NCI-H526 treated with DMSO at 0.1 percent for 48 hours (cell line): ENCODE results near the gene NINL.
A peak's percentile ranks its signal among the peaks of the same experiment; 100 is the strongest.
"Not testable (repeated sequence)": the region's sequence is repeated elsewhere in the genome, so short reads cannot be mapped to it uniquely, and the experiment has no call there.

ENCODE experiments used
- DNase-seq: peaks from one replicate; lab custom pipeline; 2025; lab: John Stamatoyannopoulos, UW

NINL gene

GRCh38 chr20:25584905-25585704, at the start of gene NINL:
TSS of gene NINL (minus strand) at chr20:25585531. CDS start at chr20:25526587, 58,944 bp downstream.
- DNase-seq, result peak; percentile 54

- no peak for DNase-seq
Observed at GRCh38 chr20:25632940-25633790, 47.8 kb upstream of the NINL start.

DNA sequence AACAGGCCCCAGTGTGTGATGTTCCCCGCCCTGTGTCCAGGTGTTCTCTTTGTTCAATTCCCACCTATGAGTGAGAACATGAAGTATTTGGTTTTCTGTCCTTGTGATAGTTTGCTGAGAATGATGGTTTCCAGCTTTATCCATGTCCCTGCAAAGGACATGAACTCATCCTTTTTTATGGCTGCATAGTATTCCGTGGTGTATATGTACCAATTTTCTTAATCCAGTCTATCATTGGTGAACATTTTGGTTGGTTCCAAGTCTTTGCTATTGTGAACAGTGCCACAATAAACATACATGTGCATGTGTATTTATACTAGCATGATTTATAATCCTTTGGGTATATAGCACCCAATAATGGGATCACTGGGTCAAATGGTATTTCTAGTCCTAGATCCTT, 45.3 kb upstream of the NINL start:
- DNase-seq, result not testable (repeated sequence)

- DNase-seq, result no peak
Observed at GRCh38 chr20:25629816-25630499, 44.6 kb upstream of the NINL start.

DNA sequence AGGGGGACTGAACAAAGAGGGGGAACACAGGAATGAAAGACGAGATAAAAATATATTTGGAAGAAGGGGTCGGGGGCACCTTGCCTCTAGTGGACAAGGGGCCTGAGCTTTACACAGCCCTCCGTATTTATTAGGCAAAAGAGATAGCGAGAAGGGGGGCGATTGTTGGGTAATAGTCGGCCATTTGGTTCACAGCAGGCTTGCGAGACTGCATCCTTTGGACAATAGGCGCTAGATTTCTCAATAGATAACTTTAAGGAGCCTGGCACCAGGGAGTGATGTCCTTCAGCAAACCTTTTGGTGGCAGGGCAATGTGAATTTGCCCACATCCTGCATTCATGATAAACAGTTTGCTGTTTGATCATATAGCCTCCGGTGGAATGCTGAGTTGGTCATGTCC, 41.4 kb upstream of the NINL start:
- DNase-seq, result no peak

GRCh38 chr20:25624500-25624939, 39.2 kb upstream of the NINL start:
- no peak for DNase-seq

DNA sequence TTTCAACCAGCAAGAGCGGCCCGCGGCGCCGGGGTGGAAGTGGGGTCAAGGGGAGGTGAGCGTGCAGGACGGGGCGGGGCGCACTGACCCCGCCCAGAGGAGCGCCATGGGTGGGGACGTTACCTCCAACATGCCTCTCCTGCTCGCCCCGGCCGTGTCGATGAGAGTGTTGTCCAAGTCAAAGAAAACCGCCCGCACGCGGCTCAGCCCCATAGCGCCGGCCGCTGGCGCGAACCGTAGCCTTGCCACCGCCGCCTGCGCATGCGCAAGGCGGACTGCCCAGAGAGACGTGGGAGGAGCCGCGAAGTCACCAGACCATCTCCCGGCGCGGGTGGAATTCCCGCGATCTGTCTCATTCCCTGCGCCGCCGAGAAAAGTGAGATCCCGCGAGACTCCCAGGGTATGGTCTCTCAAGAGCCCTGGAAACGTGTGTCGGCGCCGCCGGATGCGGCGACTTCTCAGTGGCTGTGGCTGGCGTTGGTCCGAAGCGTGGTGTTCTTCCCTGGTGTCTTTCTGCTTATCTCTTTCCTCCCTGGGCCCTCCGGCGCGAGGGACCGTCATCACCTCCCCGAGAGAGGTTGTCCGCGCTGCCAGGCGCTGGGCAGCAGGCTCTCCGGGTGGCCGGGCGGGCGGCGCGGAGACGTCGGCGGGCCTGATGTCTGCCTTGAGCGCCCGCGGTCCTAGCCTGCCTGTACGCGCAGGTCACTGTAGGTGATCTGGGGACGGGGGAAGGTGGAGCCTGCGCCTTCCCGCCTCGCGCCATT, 38.6 kb upstream of the NINL start, which contains the start of gene NANP:
NANP (minus strand) TSS at position 279 of the 764 bp plus-strand sequence; CDS start at position 213, 66 bp downstream.
- peak; percentile 97 for DNase-seq

- peak; percentile 50 for DNase-seq
Observed at GRCh38 chr20:25623225-25623735, 37.9 kb upstream of the NINL start.

GRCh38 chr20:25622450-25623224, 37.3 kb upstream of the NINL start:
- no peak for DNase-seq

- no peak for DNase-seq
Observed at GRCh38 chr20:25622049-25622448, 36.7 kb upstream of the NINL start.

DNA sequence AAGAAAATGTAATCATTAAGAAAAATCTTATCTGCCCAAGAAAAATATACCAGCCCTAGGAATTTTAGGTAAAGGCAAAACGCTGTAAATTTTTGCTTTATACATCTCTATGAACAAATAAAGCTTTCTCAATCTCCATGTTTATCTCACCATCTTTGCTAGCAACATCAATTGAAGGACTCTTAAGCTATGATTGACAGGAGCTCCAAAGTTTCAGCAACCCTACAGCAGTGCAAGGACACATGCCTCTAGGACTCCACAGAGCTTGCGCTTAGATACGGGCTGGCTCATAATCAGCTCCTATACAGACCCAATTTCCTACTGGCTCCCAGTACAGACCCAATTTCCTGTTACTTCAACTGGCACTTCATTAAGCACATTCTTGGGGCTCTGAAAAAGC, 34.2 kb upstream of the NINL start:
- DNase-seq, result no peak

- DNase-seq, result no peak
Observed at GRCh38 chr20:25608774-25609173, 23.4 kb upstream of the NINL start.

DNA sequence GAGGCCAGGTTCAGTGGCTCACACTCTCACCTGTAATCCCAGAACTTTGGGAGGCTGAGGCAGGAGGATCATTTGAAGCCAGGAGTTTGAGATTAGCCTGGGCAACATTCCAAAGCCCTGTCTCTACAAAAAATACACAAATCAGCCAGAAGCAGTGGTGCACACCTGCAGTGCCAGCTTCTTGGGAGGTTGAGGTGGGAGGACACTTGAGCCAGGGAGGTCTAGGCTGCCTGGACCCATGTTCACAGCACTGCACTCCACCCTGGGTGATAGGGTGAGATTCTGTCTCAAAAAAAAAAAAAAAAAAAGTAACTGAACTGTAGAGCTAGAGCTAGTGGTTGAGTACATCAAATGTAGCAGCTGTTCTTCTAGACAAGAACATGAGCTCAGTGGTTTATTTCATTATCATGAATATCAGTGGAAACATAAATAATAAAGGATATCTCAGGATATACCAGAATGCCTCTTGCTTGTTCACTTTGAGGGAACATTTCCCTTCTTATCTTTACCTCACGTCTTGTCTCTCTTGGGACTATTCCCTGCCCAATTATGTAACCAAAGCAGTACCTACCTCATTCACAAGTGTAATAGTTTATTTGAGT, 20.9 kb upstream of the NINL start:
- DNase-seq, result no peak

GRCh38 chr20:25605148-25605547, 19.8 kb upstream of the NINL start:
- no peak for DNase-seq

- no peak for DNase-seq
Observed at GRCh38 chr20:25604611-25605010, 19.3 kb upstream of the NINL start.

GRCh38 chr20:25602914-25603309, 17.6 kb upstream of the NINL start:
- DNase-seq, result not testable (repeated sequence)

DNA sequence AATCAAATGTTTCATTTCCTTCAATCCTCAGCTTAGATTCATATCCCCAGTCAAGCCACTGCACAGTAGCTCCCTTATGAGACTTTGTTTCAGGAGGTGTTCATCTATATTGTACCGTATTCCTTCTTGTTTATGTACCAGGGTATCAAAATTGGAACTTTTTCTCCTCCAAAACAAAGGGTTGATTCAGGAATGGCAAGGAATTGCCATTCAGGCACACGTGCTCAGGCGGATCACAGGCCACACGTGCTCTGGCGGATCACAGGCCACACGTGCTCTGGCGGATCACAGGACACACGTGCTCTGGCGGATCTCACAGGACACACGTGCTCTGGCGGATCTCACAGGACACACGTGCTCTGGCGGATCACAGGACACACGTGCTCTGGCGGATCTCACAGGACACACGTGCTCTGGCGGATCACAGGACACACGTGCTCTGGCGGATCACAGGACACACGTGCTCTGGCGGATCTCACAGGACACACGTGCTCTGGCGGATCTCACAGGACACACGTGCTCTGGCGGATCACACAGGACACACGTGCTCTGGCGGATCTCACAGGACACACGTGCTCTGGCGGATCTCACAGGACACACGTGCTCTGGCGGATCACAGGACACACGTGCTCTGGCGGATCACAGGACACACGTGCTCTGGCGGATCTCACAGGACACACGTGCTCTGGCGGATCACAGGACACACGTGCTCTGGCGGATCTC, 17.0 kb upstream of the NINL start:
- DNase-seq, result not testable (repeated sequence)

GRCh38 chr20:25601659-25602058, 16.3 kb upstream of the NINL start:
- DNase-seq, result no peak

GRCh38 chr20:25600632-25601031, 15.3 kb upstream of the NINL start:
- DNase-seq, result no peak
